ENCODE data around the gene CTU1.

DNA sequence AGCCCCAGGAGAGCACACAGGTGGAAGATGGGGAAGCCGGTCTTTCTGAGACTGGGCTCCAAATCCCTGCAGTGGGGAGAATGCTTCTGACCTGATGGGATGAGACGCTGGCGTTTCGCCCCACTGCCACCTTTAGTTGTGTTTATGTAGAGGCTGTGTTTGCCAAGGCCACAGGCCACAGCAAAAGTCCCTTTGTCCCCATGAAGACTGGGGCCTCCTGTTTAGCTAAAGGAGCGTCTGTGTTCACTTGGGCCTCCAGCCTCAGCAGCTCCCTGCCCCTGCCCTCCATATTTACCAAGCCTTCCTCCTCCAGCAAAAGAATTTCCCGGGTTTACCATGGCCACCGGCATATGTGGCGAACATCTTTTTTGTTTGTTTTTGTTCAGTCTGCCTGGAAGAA, 15.1 kb downstream of the CTU1 start:
- TF ChIP-seq, protein P1, sequence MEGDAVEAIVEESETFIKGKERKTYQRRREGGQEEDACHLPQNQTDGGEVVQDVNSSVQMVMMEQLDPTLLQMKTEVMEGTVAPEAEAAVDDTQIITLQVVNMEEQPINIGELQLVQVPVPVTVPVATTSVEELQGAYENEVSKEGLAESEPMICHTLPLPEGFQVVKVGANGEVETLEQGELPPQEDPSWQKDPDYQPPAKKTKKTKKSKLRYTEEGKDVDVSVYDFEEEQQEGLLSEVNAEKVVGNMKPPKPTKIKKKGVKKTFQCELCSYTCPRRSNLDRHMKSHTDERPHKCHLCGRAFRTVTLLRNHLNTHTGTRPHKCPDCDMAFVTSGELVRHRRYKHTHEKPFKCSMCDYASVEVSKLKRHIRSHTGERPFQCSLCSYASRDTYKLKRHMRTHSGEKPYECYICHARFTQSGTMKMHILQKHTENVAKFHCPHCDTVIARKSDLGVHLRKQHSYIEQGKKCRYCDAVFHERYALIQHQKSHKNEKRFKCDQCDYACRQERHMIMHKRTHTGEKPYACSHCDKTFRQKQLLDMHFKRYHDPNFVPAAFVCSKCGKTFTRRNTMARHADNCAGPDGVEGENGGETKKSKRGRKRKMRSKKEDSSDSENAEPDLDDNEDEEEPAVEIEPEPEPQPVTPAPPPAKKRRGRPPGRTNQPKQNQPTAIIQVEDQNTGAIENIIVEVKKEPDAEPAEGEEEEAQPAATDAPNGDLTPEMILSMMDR (IDR thresholded peaks at IDR 0.05; ENCODE audit: borderline replicate concordance, extremely low read depth, low read length, poor library complexity, severe bottlenecking), result no peak
- TF ChIP-seq EZH2 (IDR thresholded peaks at IDR 0.05; ENCODE audit: borderline replicate concordance, low read depth, low read length, severe bottlenecking), result no peak
